Omental fat pad (tissue), 4 donors: ENCODE data around the gene IPO5. TPM values are rescaled to one million over a fixed set of nuclear protein-coding genes. Genes with fewer than 3 reads are reported as not detected.

Source experiments
- ATAC-seq: fragments of 150-250 bp; one replicate; pipeline ENCODE4 v1.9.1; 2016; ENCODE audit warnings: mild to moderate bottlenecking, moderate library complexity; ENCODE audit not compliant: low FRiP score
- DNase-seq: peaks from one replicate; pipeline ENCODE4 v3.0.0-alpha.2; 2019; ENCODE audit warnings: low spot score
- CTCF ChIP-seq, 3 donors: fragments of 450-650 bp; IDR thresholded peaks; one replicate each; pipeline ENCODE4 v1.5.1; 2016 to 2017; ENCODE audit warnings: antibody characterized with exemption in 3 of 3, mild to moderate bottlenecking in 3 of 3, moderate library complexity in 2 of 3
- small RNA-seq: library from RNA; depleted of rRNA; stranded (forward); fragments of <200 nt; gene quantifications from one replicate; pipeline ENCODE3, GENCODE V24; 2016
- total RNA-seq, 4 donors: library from RNA; depleted of rRNA; stranded (reverse); fragments of >200 nt; gene quantifications; one replicate each; pipeline ENCODE4 v1.1.0, GENCODE V29; 2016

Gene IPO5
- total RNA-seq, 4 donors from 2014 or later = 106 to 170 (median 132) TPM

- no peak for ATAC-seq
These were observed 115.0 kb downstream of the IPO5 start for GRCh38 chr13:98068521-98068920.

GRCh38 chr13:98069985-98070384, 116.5 kb downstream of the IPO5 start:
- ATAC-seq (no peak), DNase-seq (no peak)
- TF ChIP-seq CTCF (IDR thresholded peaks at IDR 0.05) = no peak

More at GRCh38 chr13:98068521-98068920, 115.0 kb downstream of the IPO5 start:
- no peak for TF ChIP-seq CTCF (IDR thresholded peaks at IDR 0.05)
- DNase-seq = no peak

GRCh38 chr13:98071316-98071715, 117.8 kb downstream of the IPO5 start:
- ATAC-seq (no peak), DNase-seq (no peak)
- no peak for TF ChIP-seq CTCF (IDR thresholded peaks at IDR 0.05)

GRCh38 chr13:98072476-98072875, 119.0 kb downstream of the IPO5 start:
- ATAC-seq = no peak
- TF ChIP-seq CTCF (IDR thresholded peaks at IDR 0.05) = no peak
- DNase-seq = no peak

Small RNA genes lying within 50 kb of the gene (small RNA-seq; reads per million reads assigned to genes)
- not detected for gene FTLP8

Other genes starting within 250 kb of the IPO5 start
- gene FARP1, start 189.4 kb downstream of the IPO5 start, total RNA-seq = 10 to 100 TPM; 13.7 to 38.9 (median 30.2) TPM
- gene RNF113B, start 223.6 kb downstream of the IPO5 start, total RNA-seq = not detected